Amniotic epithelial cell (primary cell): ENCODE data around the gene ESR1.
A peak's percentile ranks its signal among the peaks of the same experiment; 100 is the strongest.
"Not testable (repeated sequence)": the region's sequence is repeated elsewhere in the genome, so short reads cannot be mapped to it uniquely, and the experiment has no call there.

ENCODE experiments used
- DNase-seq: peaks from one replicate; pipeline ENCODE4 v3.0.0-alpha.2; 2010; ENCODE audit warnings: low read depth

The ESR1 gene

GRCh38 chr6:151894426-151894825, 86.9 kb downstream of the ESR1 start:
- not testable (repeated sequence) for DNase-seq

GRCh38 chr6:151899221-151899620, 91.7 kb downstream of the ESR1 start:
- DNase-seq: not testable (repeated sequence)

- not testable (repeated sequence) for DNase-seq
Measured at GRCh38 chr6:151899796-151900195, 92.3 kb downstream of the ESR1 start.

GRCh38 chr6:151900256-151900655, 92.8 kb downstream of the ESR1 start:
- no peak for DNase-seq

GRCh38 chr6:151901009-151901411, 93.5 kb downstream of the ESR1 start:
- no peak for DNase-seq

- DNase-seq: no peak
Measured at GRCh38 chr6:151904631-151905030, 97.1 kb downstream of the ESR1 start.

GRCh38 chr6:151905072-151905471, 97.6 kb downstream of the ESR1 start:
- DNase-seq: no peak

GRCh38 chr6:151905854-151906253, 98.4 kb downstream of the ESR1 start:
- no peak for DNase-seq

- DNase-seq: no peak
Measured at GRCh38 chr6:151911401-151911800, 103.9 kb downstream of the ESR1 start.

- no peak for DNase-seq
Measured at GRCh38 chr6:151914484-151914883, 107.0 kb downstream of the ESR1 start.

GRCh38 chr6:151916075-151916474, 108.6 kb downstream of the ESR1 start:
- DNase-seq: no peak

GRCh38 chr6:151916680-151917164, 109.2 kb downstream of the ESR1 start:
- peak; percentile 34 for DNase-seq

- DNase-seq: peak; percentile 7
Measured at GRCh38 chr6:151917531-151918329, 110.2 kb downstream of the ESR1 start.

- DNase-seq: no peak
Measured at GRCh38 chr6:151940307-151940706, 132.8 kb downstream of the ESR1 start.

- no peak for DNase-seq
Measured at GRCh38 chr6:151948002-151948743, 140.7 kb downstream of the ESR1 start.

- peak; percentile 41 for DNase-seq
Measured at GRCh38 chr6:151958332-151958731, 150.8 kb downstream of the ESR1 start.

- no peak for DNase-seq
Measured at GRCh38 chr6:151959086-151959485, 151.6 kb downstream of the ESR1 start.

GRCh38 chr6:151961809-151962208, 154.3 kb downstream of the ESR1 start:
- no peak for DNase-seq

GRCh38 chr6:151962246-151962846, 154.9 kb downstream of the ESR1 start:
- DNase-seq: peak; percentile 4

GRCh38 chr6:151963001-151963400, 155.5 kb downstream of the ESR1 start:
- DNase-seq: no peak

- DNase-seq: not testable (repeated sequence)
Measured at GRCh38 chr6:151964412-151964811, 156.9 kb downstream of the ESR1 start.

- DNase-seq: no peak
Measured at GRCh38 chr6:151974061-151974617, 166.7 kb downstream of the ESR1 start.
